ENCODE results near the gene TCEA2. TPM values are rescaled to one million over a fixed set of nuclear protein-coding genes. Genes with fewer than 3 reads are reported as not detected.

The TCEA2 gene
- total and polyA plus RNA-seq, 2 of the 13 experiments (the other 11 are each of a cell fraction or from before 2014, with no cell fraction given), result 28.1 to 33.7 TPM

GRCh38 chr20:64055893-64056638 lies 6.9 kb upstream of the TCEA2 start (continued):
- TF ChIP-seq ZNF652 (CRISPR knock-in tag; IDR thresholded peaks at IDR 0.05; ENCODE audit: borderline replicate concordance, low read depth) (no peak; the same call in 1 of the 2 replicates), BORCS8-MEF2B (CRISPR knock-in tag; IDR thresholded peaks at IDR 0.05) (no peak; the same call in 1 of the 2 replicates), TEAD3 (CRISPR knock-in tag; optimal IDR thresholded peaks at IDR 0.05; ENCODE audit: borderline replicate concordance) (peak; percentile 27), ZNF484 (CRISPR knock-in tag; IDR thresholded peaks at IDR 0.05; ENCODE audit: borderline replicate concordance, low read depth) (no peak), ZNF781 (CRISPR knock-in tag; IDR thresholded peaks at IDR 0.05; ENCODE audit: borderline replicate concordance, not compliant biosample characterization) (peak; percentile 37), GMEB1 (CRISPR knock-in tag; IDR thresholded peaks at IDR 0.05; ENCODE audit: borderline replicate concordance) (no peak), SRSF1 (optimal IDR thresholded peaks at IDR 0.05; ENCODE audit: low read depth, low read length) (peak; percentile 44), ZBTB37 (CRISPR knock-in tag; IDR thresholded peaks at IDR 0.05) (peak; percentile 80), ZNF747 (CRISPR knock-in tag; IDR thresholded peaks at IDR 0.05; ENCODE audit: borderline replicate concordance) (no peak; the same call in 1 of the 2 replicates), SAFB2 (CRISPR knock-in tag; IDR thresholded peaks at IDR 0.05; ENCODE audit: borderline replicate concordance, low read depth) (0 out of 2 replicates have a peak, but pooled peaks have one; percentile 8), IRF9 (CRISPR knock-in tag; IDR thresholded peaks at IDR 0.05; ENCODE audit: borderline replicate concordance) (no peak), SRF (IDR thresholded peaks at IDR 0.05; ENCODE audit: low read depth, low read length) (no peak), RORA (CRISPR knock-in tag; IDR thresholded peaks at IDR 0.05) (no peak), ZSCAN22 (CRISPR knock-in tag; IDR thresholded peaks at IDR 0.05) (no peak), THAP9 (CRISPR knock-in tag; IDR thresholded peaks at IDR 0.05; ENCODE audit: borderline replicate concordance) (no peak), ZNF549 (CRISPR knock-in tag; IDR thresholded peaks at IDR 0.05) (no peak), ZNF839 (CRISPR knock-in tag; IDR thresholded peaks at IDR 0.05; ENCODE audit: borderline replicate concordance) (no peak; the same call in 1 of the 2 replicates), ZNF766 (CRISPR knock-in tag; IDR thresholded peaks at IDR 0.05; ENCODE audit: borderline replicate concordance) (0 out of 2 replicates have a peak, but pooled peaks have one; percentile 7), PCBP1 (IDR thresholded peaks at IDR 0.05; ENCODE audit: borderline replicate concordance, low read depth, low read length) (peak; percentile 98)
